Measurements from ENCODE around the gene THOC6. TPM values are rescaled to one million over a fixed set of nuclear protein-coding genes. Genes with fewer than 3 reads are reported as not detected.

Gene THOC6
- total and polyA plus RNA-seq, 12 donors = 9.0 to 107 (median 18.7) TPM

GRCh38 chr16:2987286-2987685 lies 36.5 kb upstream of the THOC6 start:
- no peak overlapping the region for H3K4me3 ChIP-seq
- no peaks in the 10 kb centered on the region for H3K27me3 ChIP-seq
- peaks cover 0 to 7% of the 10 kb centered on the region in 2 donors for H3K4me1 ChIP-seq (replicated peaks in 1 of 2)
- 80 to 94% (median 86%) methylated on average over 3 to 9 of the region's 9 CpGs for WGBS, 4 donors
- no peaks in the 10 kb centered on the region for H3K9me3 ChIP-seq (replicated peaks in 1 of 3)
- TF ChIP-seq CTCF (IDR thresholded peaks at IDR 0.05) (no peak), POLR2A (IDR thresholded peaks at IDR 0.05) (no peak)
- H3K36me3 ChIP-seq (replicated peaks in 1 of 2) = no peaks in the 10 kb centered on the region
- intact Hi-C loops (cut with DNase I) = loop anchor here in 1 of 2 donors (10.0 kb wide), 1 partner anchor 62 kb away; no protein-coding TSS in a partner anchor
- no peak for DNase-seq
- no peak overlapping the region for H3K27ac ChIP-seq

- intact Hi-C loops (cut with DNase I) = loop anchor here in 1 of 2 donors (10.0 kb wide), 1 partner anchor 63 kb away; no protein-coding TSS in a partner anchor
- TF ChIP-seq CTCF (IDR thresholded peaks at IDR 0.05) (no peak), POLR2A (IDR thresholded peaks at IDR 0.05) (no peak)
- Histone ChIP-seq H3K9me3 (replicated peaks in 1 of 3) (no peaks in the 10 kb centered on the region), H3K36me3 (replicated peaks in 1 of 2) (no peaks in the 10 kb centered on the region), H3K4me3 (no peak overlapping the region), H3K27ac (no peak overlapping the region), H3K4me1 (replicated peaks in 1 of 2) (peaks cover 0 to 7% of the 10 kb centered on the region in 2 donors), H3K27me3 (no peaks in the 10 kb centered on the region)
- no peak for DNase-seq
- 64 to 68% methylated on average over 8 of the region's 8 CpGs; no CpG with 5 or more reads in 2 of the 4 donors for WGBS, 4 donors
Measured at GRCh38 chr16:2987833-2988232, 36.0 kb upstream of the THOC6 start.

GRCh38 chr16:2988590-2989099 lies 35.2 kb upstream of the THOC6 start:
- no peak for DNase-seq
- 64 to 76% (median 68%) methylated on average over 6 to 8 of the region's 8 CpGs for WGBS, 4 donors

GRCh38 chr16:2990891-2991290 lies 32.9 kb upstream of the THOC6 start:
- Histone ChIP-seq H3K9me3 (replicated peaks in 1 of 3) (no peaks in the 10 kb centered on the region), H3K36me3 (replicated peaks in 1 of 2) (no peaks in the 10 kb centered on the region), H3K27ac (no peak overlapping the region), H3K4me1 (replicated peaks in 1 of 2) (no peaks in the 10 kb centered on the region), H3K27me3 (no peaks in the 10 kb centered on the region), H3K4me3 (no peak overlapping the region)
- 71 to 79% (median 73%) methylated on average over 8 to 10 of the region's 10 CpGs for WGBS, 4 donors
- no peak for TF ChIP-seq POLR2A (IDR thresholded peaks at IDR 0.05)
- no peak for TF ChIP-seq CTCF (IDR thresholded peaks at IDR 0.05)
- no peak for DNase-seq
- intact Hi-C loops (cut with DNase I) = no loop called here

More at GRCh38 chr16:2988590-2989099, 35.2 kb upstream of the THOC6 start:
- no peaks in the 10 kb centered on the region for H3K27me3 ChIP-seq
- H3K4me3 ChIP-seq = no peak overlapping the region
- intact Hi-C loops (cut with DNase I) = loop anchor here in 1 of 2 donors (10.0 kb wide), 1 partner anchor 64 kb away; no protein-coding TSS in a partner anchor
- H3K27ac ChIP-seq = no peak overlapping the region
- TF ChIP-seq POLR2A (IDR thresholded peaks at IDR 0.05) (no peak), CTCF (IDR thresholded peaks at IDR 0.05) (no peak)
- H3K9me3 ChIP-seq (replicated peaks in 1 of 3) = no peaks in the 10 kb centered on the region
- no peaks in the 10 kb centered on the region for H3K36me3 ChIP-seq (replicated peaks in 1 of 2)
- peaks cover 0 to 4% of the 10 kb centered on the region in 2 donors for H3K4me1 ChIP-seq (replicated peaks in 1 of 2)
